ENCODE measurements around the gene GPR3. TPM values are rescaled to one million over a fixed set of nuclear protein-coding genes. Genes with fewer than 3 reads are reported as not detected.
A peak's percentile ranks its signal among the peaks of the same experiment; 100 is the strongest.

The GPR3 gene
- total and polyA plus RNA-seq, 11 donors, result 0.11 to 3.7 (median 0.53) TPM; not detected in 1

DNA sequence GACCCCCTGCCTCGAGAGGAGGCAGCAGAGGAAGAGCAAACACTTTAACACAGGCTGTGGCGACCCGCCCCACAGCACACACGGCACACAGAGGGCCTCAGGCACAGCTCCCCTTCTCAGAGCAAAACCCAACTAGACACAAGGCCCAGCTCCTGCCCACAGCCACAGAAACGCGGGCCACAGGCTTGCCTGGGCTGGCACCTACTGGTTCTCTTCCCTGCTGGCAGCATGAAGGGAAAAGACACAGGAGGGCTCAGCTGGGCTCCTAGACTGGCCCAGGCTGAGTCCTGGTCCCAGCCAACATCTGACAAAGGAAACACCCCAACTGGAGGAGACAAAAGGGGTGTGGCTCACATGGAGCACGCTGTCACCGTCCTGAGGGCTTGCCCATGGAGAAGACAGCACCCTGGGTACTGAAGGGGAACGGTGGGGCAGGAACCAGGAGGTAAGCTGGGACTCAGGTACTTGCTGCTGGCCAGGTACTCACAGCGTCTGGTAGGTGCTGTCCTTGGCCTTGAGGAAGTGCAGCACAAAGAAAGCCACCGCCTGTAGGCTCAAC is 12.8 kb upstream of the GPR3 start:
- 74 to 83% (median 79%) methylated on average over 5 to 11 of the region's 11 CpGs for WGBS, 4 donors
- Histone ChIP-seq H3K27me3 (peaks cover 0 to 5% (median 0%) of the 10 kb centered on the region in 9 donors), H3K9me3 (no peaks in the 10 kb centered on the region), H3K4me1 (peaks cover 0 to 45% (median 11%) of the 10 kb centered on the region in 12 donors), H3K27ac (no peak overlapping the region), H3K4me3 (no peak overlapping the region), H3K36me3 (no peaks in the 10 kb centered on the region)
- ATAC-seq (peak in 1 of 4 donors; percentile 19), DNase-seq (peak in 1 of 5 donors; percentile 53)
- intact Hi-C loops (cut with DNase I), result loop anchor here in 1 of 10 donors (10.0 kb wide), 1 partner anchor 275 kb away; no protein-coding TSS in a partner anchor
- TF ChIP-seq, protein P1, sequence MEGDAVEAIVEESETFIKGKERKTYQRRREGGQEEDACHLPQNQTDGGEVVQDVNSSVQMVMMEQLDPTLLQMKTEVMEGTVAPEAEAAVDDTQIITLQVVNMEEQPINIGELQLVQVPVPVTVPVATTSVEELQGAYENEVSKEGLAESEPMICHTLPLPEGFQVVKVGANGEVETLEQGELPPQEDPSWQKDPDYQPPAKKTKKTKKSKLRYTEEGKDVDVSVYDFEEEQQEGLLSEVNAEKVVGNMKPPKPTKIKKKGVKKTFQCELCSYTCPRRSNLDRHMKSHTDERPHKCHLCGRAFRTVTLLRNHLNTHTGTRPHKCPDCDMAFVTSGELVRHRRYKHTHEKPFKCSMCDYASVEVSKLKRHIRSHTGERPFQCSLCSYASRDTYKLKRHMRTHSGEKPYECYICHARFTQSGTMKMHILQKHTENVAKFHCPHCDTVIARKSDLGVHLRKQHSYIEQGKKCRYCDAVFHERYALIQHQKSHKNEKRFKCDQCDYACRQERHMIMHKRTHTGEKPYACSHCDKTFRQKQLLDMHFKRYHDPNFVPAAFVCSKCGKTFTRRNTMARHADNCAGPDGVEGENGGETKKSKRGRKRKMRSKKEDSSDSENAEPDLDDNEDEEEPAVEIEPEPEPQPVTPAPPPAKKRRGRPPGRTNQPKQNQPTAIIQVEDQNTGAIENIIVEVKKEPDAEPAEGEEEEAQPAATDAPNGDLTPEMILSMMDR (IDR thresholded peaks at IDR 0.05), result no peak
- TF ChIP-seq POLR2A (IDR thresholded peaks at IDR 0.05), result no peak

DNA sequence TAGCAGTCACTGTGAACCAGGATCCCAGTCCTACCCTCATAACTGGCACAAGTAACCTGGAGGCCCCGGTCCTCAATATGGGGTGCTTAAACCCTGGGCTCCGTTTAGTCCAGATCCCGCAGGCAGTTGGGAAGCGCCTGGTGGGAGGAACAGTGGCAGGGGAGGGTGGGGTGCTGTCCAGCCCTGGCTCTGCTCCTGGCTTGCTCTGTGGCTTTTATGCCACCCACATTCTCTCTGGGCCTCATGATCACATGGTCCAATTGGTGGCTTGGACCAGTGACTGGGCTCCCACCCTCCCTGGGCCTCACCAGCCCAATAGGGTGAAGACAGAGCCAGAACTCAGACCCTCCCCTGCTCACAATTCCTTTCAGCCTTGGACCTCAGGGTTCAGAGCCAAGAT is 12.2 kb upstream of the GPR3 start:
- TF ChIP-seq, protein P1 (IDR thresholded peaks at IDR 0.05), result no peak
- no peak for TF ChIP-seq POLR2A (IDR thresholded peaks at IDR 0.05)

DNA sequence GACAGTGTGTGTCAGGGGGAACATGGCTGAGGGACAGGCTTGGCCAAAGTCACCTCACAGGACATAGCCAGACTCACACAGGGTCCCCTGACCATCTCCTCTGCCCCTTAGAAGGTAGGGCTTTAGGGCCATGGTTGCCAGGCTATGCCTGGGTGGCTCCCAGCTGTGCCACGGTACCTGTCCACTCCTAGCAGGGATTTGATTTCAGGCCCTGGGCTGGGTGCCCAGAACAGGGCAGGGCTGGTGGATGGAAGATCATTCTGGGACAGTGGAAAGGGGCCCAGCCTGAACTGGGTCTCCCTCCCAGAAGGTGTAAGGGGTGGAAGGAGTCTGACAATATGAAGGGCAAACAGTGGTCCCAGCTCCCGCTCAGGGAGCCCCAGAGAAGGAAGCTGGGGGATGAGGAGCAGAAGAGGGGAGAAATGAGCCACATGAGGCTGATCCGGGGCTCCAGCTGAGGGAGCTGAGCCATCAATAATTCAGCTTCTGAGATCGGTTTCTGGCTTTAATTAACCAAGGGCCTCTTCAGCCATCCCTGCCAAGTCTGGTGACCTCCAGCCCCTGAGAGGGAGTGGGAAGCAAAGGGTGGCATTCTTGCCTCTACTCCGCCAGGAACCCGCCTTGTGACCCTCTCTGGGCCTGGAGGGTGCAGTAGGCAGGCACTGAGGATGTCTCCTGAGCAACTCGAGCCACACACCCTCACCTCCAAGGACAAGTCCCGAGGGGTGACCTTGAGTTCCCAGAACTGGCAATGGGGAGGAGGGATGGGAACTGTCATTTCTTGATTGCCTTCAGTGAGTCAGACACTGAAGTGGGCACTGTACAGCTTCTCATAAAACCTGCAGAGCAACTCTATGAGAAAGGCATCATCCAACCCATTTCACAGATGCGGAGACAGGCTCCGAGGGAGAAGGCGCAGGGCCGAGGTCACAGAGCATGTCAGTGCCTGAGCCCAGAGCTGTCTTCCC is 11.4 kb upstream of the GPR3 start:
- no peaks in the 10 kb centered on the region for H3K36me3 ChIP-seq
- intact Hi-C loops (cut with DNase I), result loop anchor here in 1 of 10 donors (10.0 kb wide), 1 partner anchor 276 kb away; no protein-coding TSS in a partner anchor
- peaks cover 0 to 5% (median 0%) of the 10 kb centered on the region in 9 donors for H3K27me3 ChIP-seq
- 77 to 83% (median 80%) methylated on average over 10 to 12 of the region's 12 CpGs for WGBS, 4 donors
- H3K4me1 ChIP-seq, result peaks cover 0 to 33% (median 4%) of the 10 kb centered on the region in 12 donors
- H3K27ac ChIP-seq, result no peak overlapping the region
- H3K4me3 ChIP-seq, result no peak overlapping the region
- ATAC-seq (peak in 3 of 4 donors; percentile 14 to 43 (median 23)), DNase-seq (peak in 1 of 5 donors; percentile 61)
- no peaks in the 10 kb centered on the region for H3K9me3 ChIP-seq
- TF ChIP-seq, protein P1 (IDR thresholded peaks at IDR 0.05), result no peak
- TF ChIP-seq POLR2A (IDR thresholded peaks at IDR 0.05), result no peak

More for the DNA sequence above, 12.2 kb upstream of the GPR3 start:
- Histone ChIP-seq H3K27me3 (peaks cover 0 to 5% (median 0%) of the 10 kb centered on the region in 9 donors), H3K27ac (no peak overlapping the region), H3K36me3 (no peaks in the 10 kb centered on the region), H3K9me3 (no peaks in the 10 kb centered on the region), H3K4me3 (no peak overlapping the region), H3K4me1 (peaks cover 0 to 41% (median 7%) of the 10 kb centered on the region in 12 donors)
- WGBS, 4 donors, result 79 to 94% (median 89%) methylated on average over 4 of the region's 4 CpGs
- DNase-seq (no peak), ATAC-seq (peak in 1 of 4 donors; percentile 8)
- intact Hi-C loops (cut with DNase I), result loop anchor here in 1 of 10 donors (10.0 kb wide), 1 partner anchor 275 kb away; no protein-coding TSS in a partner anchor
